ELF-1 (cell line): ENCODE measurements around the gene SYCN.
A peak's percentile ranks its signal among the peaks of the same experiment; 100 is the strongest.

Experiments
- DNase-seq: peaks from one replicate; pipeline ENCODE4 v3.0.0-alpha.2; 2016; ENCODE audit warnings: low read depth, low spot score

The SYCN gene

GRCh38 chr19:39194832-39195542 is 9.1 kb downstream of the SYCN start:
- DNase-seq: no peak

GRCh38 chr19:39193803-39194202 is 10.3 kb downstream of the SYCN start:
- no peak for DNase-seq

- no peak for DNase-seq
These were observed 11.2 kb downstream of the SYCN start for GRCh38 chr19:39192846-39193245.

- no peak for DNase-seq
These were observed 13.3 kb downstream of the SYCN start for GRCh38 chr19:39190768-39191167.

- DNase-seq: no peak
These were observed 15.1 kb downstream of the SYCN start for GRCh38 chr19:39188960-39189359.

- DNase-seq: peak; percentile 60
These were observed 16.5 kb downstream of the SYCN start for GRCh38 chr19:39187552-39187943.

- no peak for DNase-seq
These were observed 17.7 kb downstream of the SYCN start for GRCh38 chr19:39186391-39186790.

- no peak for DNase-seq
These were observed 21.0 kb downstream of the SYCN start for GRCh38 chr19:39183104-39183503.

- no peak for DNase-seq
These were observed 21.9 kb downstream of the SYCN start for GRCh38 chr19:39182174-39182505.

- DNase-seq: no peak
These were observed 22.4 kb downstream of the SYCN start for GRCh38 chr19:39181500-39182173.

GRCh38 chr19:39180749-39181148 is 23.3 kb downstream of the SYCN start:
- DNase-seq: no peak

GRCh38 chr19:39179754-39180153 is 24.3 kb downstream of the SYCN start:
- DNase-seq: no peak

- no peak for DNase-seq
These were observed 25.6 kb downstream of the SYCN start for GRCh38 chr19:39178296-39179006.

- no peak for DNase-seq
These were observed 26.3 kb downstream of the SYCN start for GRCh38 chr19:39177736-39178135.

- DNase-seq: no peak
These were observed 26.9 kb downstream of the SYCN start for GRCh38 chr19:39177110-39177699.

- DNase-seq: no peak
These were observed 28.5 kb downstream of the SYCN start for GRCh38 chr19:39175564-39175963.

- DNase-seq: no peak
These were observed 29.2 kb downstream of the SYCN start for GRCh38 chr19:39174558-39175544.

GRCh38 chr19:39174142-39174541 is 29.9 kb downstream of the SYCN start:
- no peak for DNase-seq

- DNase-seq: no peak
These were observed 30.5 kb downstream of the SYCN start for GRCh38 chr19:39173502-39173991.

GRCh38 chr19:39172700-39173501 is 31.2 kb downstream of the SYCN start:
- DNase-seq: no peak
